Limb (tissue), 2 donors: ENCODE data around the gene MREG.

ENCODE experiments used
- DNase-seq, 2 donors: peaks; one replicate each; pipeline ENCODE4 v3.0.0-alpha.2; 2016; ENCODE audit errors: extremely low spot score in 2 of 2

Gene MREG

GRCh38 chr2:215919624-215920243 is 93.6 kb downstream of the MREG start:
- DNase-seq, result no peak

GRCh38 chr2:215918901-215919599 is 94.3 kb downstream of the MREG start:
- no peak for DNase-seq

GRCh38 chr2:215917953-215918620 is 95.3 kb downstream of the MREG start:
- no peak for DNase-seq

GRCh38 chr2:215915441-215915840 is 97.9 kb downstream of the MREG start:
- DNase-seq, result no peak

GRCh38 chr2:215914777-215915165 is 98.6 kb downstream of the MREG start:
- DNase-seq, result no peak

GRCh38 chr2:215914054-215914776 is 99.1 kb downstream of the MREG start:
- no peak for DNase-seq

- DNase-seq, result no peak
Observed at GRCh38 chr2:215912299-215912842, 101.0 kb downstream of the MREG start.

- no peak for DNase-seq
Observed at GRCh38 chr2:215911301-215912085, 101.9 kb downstream of the MREG start.

- no peak for DNase-seq
Observed at GRCh38 chr2:215910180-215910579, 103.2 kb downstream of the MREG start.

- DNase-seq, result no peak
Observed at GRCh38 chr2:215907147-215907546, 106.2 kb downstream of the MREG start.

GRCh38 chr2:215906458-215906857 is 106.9 kb downstream of the MREG start:
- no peak for DNase-seq

GRCh38 chr2:215905691-215906090 is 107.7 kb downstream of the MREG start:
- no peak for DNase-seq

GRCh38 chr2:215904101-215904500 is 109.2 kb downstream of the MREG start:
- no peak for DNase-seq

- DNase-seq, result no peak
Observed at GRCh38 chr2:215903203-215903602, 110.1 kb downstream of the MREG start.

- DNase-seq, result no peak
Observed at GRCh38 chr2:215901796-215902195, 111.6 kb downstream of the MREG start.

- no peak for DNase-seq
Observed at GRCh38 chr2:215900843-215901242, 112.5 kb downstream of the MREG start.

GRCh38 chr2:215900203-215900611 is 113.1 kb downstream of the MREG start:
- DNase-seq, result no peak

GRCh38 chr2:215899141-215900074 is 113.9 kb downstream of the MREG start:
- peak in 1 of 2 donors; percentile 12 for DNase-seq

GRCh38 chr2:215898363-215898762 is 115.0 kb downstream of the MREG start:
- no peak for DNase-seq

GRCh38 chr2:215896921-215897320 is 116.4 kb downstream of the MREG start:
- DNase-seq, result no peak
